T-helper 22 cell (primary cell): Measurements from ENCODE around the gene ETV6.
"Not testable (repeated sequence)": the region's sequence is repeated elsewhere in the genome, so short reads cannot be mapped to it uniquely, and the experiment has no call there.

Source experiments
- DNase-seq: peaks from one replicate; pipeline ENCODE4 v3.0.0-alpha.2; 2020; ENCODE audit warnings: low read depth

Gene ETV6

GRCh38 chr12:11884706-11885105 is 235.2 kb downstream of the ETV6 start:
- no peak for DNase-seq

GRCh38 chr12:11885261-11886038 is 236.0 kb downstream of the ETV6 start:
- no peak for DNase-seq

GRCh38 chr12:11886339-11886738 is 236.9 kb downstream of the ETV6 start:
- DNase-seq: no peak

GRCh38 chr12:11888029-11888428 is 238.6 kb downstream of the ETV6 start:
- DNase-seq: no peak

- no peak for DNase-seq
These were observed 241.9 kb downstream of the ETV6 start for GRCh38 chr12:11891346-11891745.

- DNase-seq: no peak
These were observed 242.4 kb downstream of the ETV6 start for GRCh38 chr12:11891754-11892386.

- DNase-seq: no peak
These were observed 244.5 kb downstream of the ETV6 start for GRCh38 chr12:11893998-11894397.

GRCh38 chr12:11894890-11895289 is 245.4 kb downstream of the ETV6 start:
- no peak for DNase-seq

GRCh38 chr12:11895421-11896078 is 246.1 kb downstream of the ETV6 start:
- no peak for DNase-seq

GRCh38 chr12:11896417-11896929 is 247.0 kb downstream of the ETV6 start:
- DNase-seq: no peak

- DNase-seq: no peak
These were observed 248.4 kb downstream of the ETV6 start for GRCh38 chr12:11897923-11898322.

GRCh38 chr12:11901701-11902524 is 252.4 kb downstream of the ETV6 start:
- DNase-seq: no peak

- DNase-seq: no peak
These were observed 253.0 kb downstream of the ETV6 start for GRCh38 chr12:11902525-11902875.

- DNase-seq: no peak
These were observed 254.7 kb downstream of the ETV6 start for GRCh38 chr12:11904124-11904523.

GRCh38 chr12:11905534-11905933 is 256.1 kb downstream of the ETV6 start:
- DNase-seq: no peak

GRCh38 chr12:11906286-11906935 is 256.9 kb downstream of the ETV6 start:
- DNase-seq: no peak

- DNase-seq: no peak
These were observed 258.2 kb downstream of the ETV6 start for GRCh38 chr12:11907625-11908024.

GRCh38 chr12:11909406-11909805 is 259.9 kb downstream of the ETV6 start:
- DNase-seq: not testable (repeated sequence)

GRCh38 chr12:11916113-11916512 is 266.6 kb downstream of the ETV6 start:
- no peak for DNase-seq

GRCh38 chr12:11916771-11917170 is 267.3 kb downstream of the ETV6 start:
- no peak for DNase-seq

GRCh38 chr12:11917501-11917900 is 268.0 kb downstream of the ETV6 start:
- no peak for DNase-seq

- DNase-seq: no peak
These were observed 270.8 kb downstream of the ETV6 start for GRCh38 chr12:11920231-11920630.
